ENCODE measurements around the gene SKOR1. TPM values are rescaled to one million over a fixed set of nuclear protein-coding genes. Genes with fewer than 3 reads are reported as not detected.

The SKOR1 gene
- polyA plus RNA-seq, 1 experiment: 0.02 TPM

- Histone ChIP-seq H3K36me3 (ENCODE audit: control insufficient read depth, insufficient read depth, low read length) (no peaks in the 10 kb centered on the region), H3K4me3 (ENCODE audit: low read depth, low read length) (no peak overlapping the region), H3K27me3 (ENCODE audit: control insufficient read depth, insufficient read depth, low read length) (peaks cover 73% of the 10 kb centered on the region)
- no peak for DNase-seq (ENCODE audit: low read depth)
- POLR2A ChIA-PET: no interaction called here
- TF ChIP-seq CTCF (IDR thresholded peaks at IDR 0.05; ENCODE audit: insufficient read depth, low read depth, low read length): no peak
- CTCF ChIA-PET: interaction anchor here (0.7 to 0.8 kb wide), 2 partner anchors 329 to 373 kb away, joined by 3 to 4 read pairs; no protein-coding TSS in a partner anchor
These were observed 4.6 kb downstream of the SKOR1 start for GRCh38 chr15:67829647-67830504.

GRCh38 chr15:67831363-67831762, 6.1 kb downstream of the SKOR1 start:
- POLR2A ChIA-PET: no interaction called here
- no peak for DNase-seq (ENCODE audit: low read depth)
- H3K36me3 ChIP-seq (ENCODE audit: control insufficient read depth, insufficient read depth, low read length): no peaks in the 10 kb centered on the region
- no peak overlapping the region for H3K4me3 ChIP-seq (ENCODE audit: low read depth, low read length)
- TF ChIP-seq CTCF (IDR thresholded peaks at IDR 0.05; ENCODE audit: insufficient read depth, low read depth, low read length): no peak
- peaks cover 77% of the 10 kb centered on the region for H3K27me3 ChIP-seq (ENCODE audit: control insufficient read depth, insufficient read depth, low read length)
- CTCF ChIA-PET: interaction anchor here (0.8 to 3.2 kb wide), 4 partner anchors 329 to 885 kb away, joined by 3 to 20 read pairs (median 9); no protein-coding TSS in a partner anchor

- Histone ChIP-seq H3K27me3 (ENCODE audit: control insufficient read depth, insufficient read depth, low read length) (peaks cover 75% of the 10 kb centered on the region), H3K4me3 (ENCODE audit: low read depth, low read length) (no peak overlapping the region), H3K36me3 (ENCODE audit: control insufficient read depth, insufficient read depth, low read length) (no peaks in the 10 kb centered on the region)
- POLR2A ChIA-PET: no interaction called here
- TF ChIP-seq CTCF (IDR thresholded peaks at IDR 0.05; ENCODE audit: insufficient read depth, low read depth, low read length): peak; percentile 43
- CTCF ChIA-PET: interaction anchor here (0.6 to 3.2 kb wide), 5 partner anchors 13 to 388 kb away, joined by 3 to 20 read pairs (median 4); no protein-coding TSS in a partner anchor
- no peak for DNase-seq (ENCODE audit: low read depth)
These were observed 6.8 kb downstream of the SKOR1 start for GRCh38 chr15:67832031-67832551.

- TF ChIP-seq CTCF (IDR thresholded peaks at IDR 0.05; ENCODE audit: insufficient read depth, low read depth, low read length): no peak
- no peaks in the 10 kb centered on the region for H3K36me3 ChIP-seq (ENCODE audit: control insufficient read depth, insufficient read depth, low read length)
- CTCF ChIA-PET: interaction anchor here (0.7 to 3.2 kb wide), 6 partner anchors 14 to 886 kb away, joined by 3 to 20 read pairs (median 4); no protein-coding TSS in a partner anchor
- peaks cover 72% of the 10 kb centered on the region for H3K27me3 ChIP-seq (ENCODE audit: control insufficient read depth, insufficient read depth, low read length)
- POLR2A ChIA-PET: no interaction called here
- DNase-seq (ENCODE audit: low read depth): no peak
- H3K4me3 ChIP-seq (ENCODE audit: low read depth, low read length): no peak overlapping the region
These were observed 7.8 kb downstream of the SKOR1 start for GRCh38 chr15:67832897-67833709.

All from BJ (cell line).